ENCODE results near the gene ELL. TPM values are rescaled to one million over a fixed set of nuclear protein-coding genes. Genes with fewer than 3 reads are reported as not detected.

The ELL gene
- total and polyA plus RNA-seq, 8 donors: 4.1 to 88.7 (median 11.2) TPM

DNA sequence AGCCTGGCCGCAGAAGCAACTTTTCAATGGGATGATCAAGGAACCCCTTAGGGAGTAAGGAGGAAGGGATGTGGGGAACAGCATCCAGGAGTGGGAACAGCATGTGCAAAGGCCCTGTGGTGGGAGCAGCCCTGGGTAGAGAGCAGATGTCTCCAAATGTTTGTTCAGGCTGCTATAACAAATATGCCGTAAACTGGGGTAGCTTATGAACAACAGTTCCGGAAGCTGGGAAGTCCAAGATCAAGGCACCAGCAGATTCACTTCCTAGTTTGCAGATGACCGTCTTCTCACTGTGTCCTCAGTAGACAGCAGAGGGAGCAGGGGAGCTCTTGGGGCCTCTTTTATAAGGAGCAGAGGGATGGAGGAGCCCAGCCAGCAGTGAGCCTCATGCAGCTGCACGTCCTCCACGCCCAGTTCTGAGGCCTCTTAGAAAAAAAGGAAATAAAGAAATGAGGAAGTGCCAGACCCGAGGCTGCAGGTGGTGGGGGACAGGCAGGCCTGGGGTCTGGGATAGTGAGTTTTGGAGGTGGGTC, 120.2 kb downstream of the ELL start:
- Histone ChIP-seq H3K9me3 (no peaks in the 10 kb centered on the region), H3K36me3 (no peaks in the 10 kb centered on the region), H3K27ac (peak overlapping the region in 3 of 5 donors; percentile 3 to 61 (median 54)), H3K4me3 (no peak overlapping the region), H3K4me1 (peaks cover 11 to 72% (median 31%) of the 10 kb centered on the region in 4 donors), H3K27me3 (peaks cover 0 to 17% (median 7%) of the 10 kb centered on the region in 3 donors)
- WGBS, 5 donors: 43 to 46% (median 45%) methylated on average over 7 of the region's 7 CpGs
- DNase-seq: peak in 1 of 2 donors; percentile 91
- intact Hi-C loops (cut with DNase I; ENCODE audit: low total_unique reads): no loop called here
- TF ChIP-seq POLR2AphosphoS5 (IDR thresholded peaks at IDR 0.05): no peak
- no peak for TF ChIP-seq POLR2A (IDR thresholded peaks at IDR 0.05)
- no peak for TF ChIP-seq EP300 (IDR thresholded peaks at IDR 0.05)
- TF ChIP-seq, protein P1, sequence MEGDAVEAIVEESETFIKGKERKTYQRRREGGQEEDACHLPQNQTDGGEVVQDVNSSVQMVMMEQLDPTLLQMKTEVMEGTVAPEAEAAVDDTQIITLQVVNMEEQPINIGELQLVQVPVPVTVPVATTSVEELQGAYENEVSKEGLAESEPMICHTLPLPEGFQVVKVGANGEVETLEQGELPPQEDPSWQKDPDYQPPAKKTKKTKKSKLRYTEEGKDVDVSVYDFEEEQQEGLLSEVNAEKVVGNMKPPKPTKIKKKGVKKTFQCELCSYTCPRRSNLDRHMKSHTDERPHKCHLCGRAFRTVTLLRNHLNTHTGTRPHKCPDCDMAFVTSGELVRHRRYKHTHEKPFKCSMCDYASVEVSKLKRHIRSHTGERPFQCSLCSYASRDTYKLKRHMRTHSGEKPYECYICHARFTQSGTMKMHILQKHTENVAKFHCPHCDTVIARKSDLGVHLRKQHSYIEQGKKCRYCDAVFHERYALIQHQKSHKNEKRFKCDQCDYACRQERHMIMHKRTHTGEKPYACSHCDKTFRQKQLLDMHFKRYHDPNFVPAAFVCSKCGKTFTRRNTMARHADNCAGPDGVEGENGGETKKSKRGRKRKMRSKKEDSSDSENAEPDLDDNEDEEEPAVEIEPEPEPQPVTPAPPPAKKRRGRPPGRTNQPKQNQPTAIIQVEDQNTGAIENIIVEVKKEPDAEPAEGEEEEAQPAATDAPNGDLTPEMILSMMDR (IDR thresholded peaks at IDR 0.05): no peak

DNA sequence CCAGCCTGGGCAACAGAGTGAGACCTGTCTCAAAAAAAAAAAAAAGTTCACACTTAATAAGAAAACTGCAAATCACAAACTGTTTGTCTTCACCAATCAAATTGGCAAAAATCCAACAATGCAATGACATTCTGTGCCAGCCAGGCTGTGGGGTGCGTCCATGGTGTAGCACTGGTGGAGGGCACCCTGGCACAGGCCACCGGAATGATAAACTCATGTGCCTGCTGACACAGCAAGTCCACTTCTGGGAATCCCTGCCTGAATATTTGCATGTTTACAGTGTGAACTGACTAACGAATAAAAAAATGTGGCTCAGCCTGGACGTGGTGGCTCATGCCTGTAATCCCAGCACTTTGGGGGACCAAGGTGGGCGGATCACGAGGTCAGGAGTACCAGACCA, 122.9 kb downstream of the ELL start:
- intact Hi-C loops (cut with DNase I; ENCODE audit: low total_unique reads): loop anchor here (10.0 kb wide), 1 partner anchor 54 kb away; the partner anchor contains the start of gene PGPEP1
- no peak for TF ChIP-seq POLR2A (IDR thresholded peaks at IDR 0.05)
- TF ChIP-seq EP300 (IDR thresholded peaks at IDR 0.05): no peak
- peak; percentile 26 to 92 (median 51) for TF ChIP-seq POLR2AphosphoS5 (IDR thresholded peaks at IDR 0.05)
- TF ChIP-seq, protein P1 (IDR thresholded peaks at IDR 0.05): peak in 1 of 7 experiments; percentile 15

DNA sequence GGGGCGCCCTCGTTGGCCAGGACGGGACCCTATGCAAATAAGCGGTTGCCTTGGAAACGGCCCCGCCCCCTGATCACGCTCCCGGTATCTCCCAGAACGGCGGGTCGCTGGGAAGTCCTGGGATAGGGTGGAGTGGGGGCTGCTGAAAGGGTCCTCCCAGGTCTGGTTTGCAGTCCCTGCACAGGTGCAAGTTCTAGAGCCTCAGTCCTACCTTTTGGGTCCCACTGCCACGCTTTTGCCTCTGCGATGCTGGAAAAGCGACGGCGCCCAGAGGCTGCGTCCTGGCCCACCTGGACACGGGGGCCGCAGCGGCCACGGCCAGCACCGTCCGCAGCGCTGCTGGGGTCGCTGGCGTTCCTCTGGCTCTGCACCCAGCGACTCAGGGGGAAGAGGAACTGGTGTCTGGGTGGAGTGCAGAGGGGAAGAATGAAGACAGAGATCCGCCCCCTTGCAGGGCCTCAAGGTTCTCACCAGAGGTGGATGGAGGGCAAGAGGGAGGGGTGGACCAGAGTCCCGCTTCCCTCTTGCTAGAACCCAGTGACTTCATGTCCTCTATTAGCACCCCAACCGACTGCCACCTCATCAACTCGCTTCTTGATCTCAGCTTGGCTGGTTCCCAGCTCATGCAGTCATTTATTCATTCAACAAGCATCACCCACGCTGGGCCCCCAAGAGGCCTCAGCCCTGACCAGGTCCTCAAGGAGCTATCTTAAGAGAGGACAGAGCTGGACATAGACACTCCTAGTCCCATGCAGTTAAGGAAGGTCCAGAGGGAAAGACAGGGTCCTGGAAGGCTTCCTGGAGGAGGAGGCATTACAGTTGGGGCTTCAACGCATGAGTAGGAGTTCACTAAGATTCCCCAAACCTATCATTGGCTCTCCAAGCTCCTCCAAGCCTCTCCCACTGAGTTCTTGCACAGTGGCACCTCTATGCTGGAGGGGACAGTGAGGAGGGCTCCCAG, 124.3 kb downstream of the ELL start, which contains the start of gene LRRC25:
TSS of gene LRRC25 (minus strand) at position 381 of the 961 bp plus-strand sequence. CDS start 659 bp downstream, outside the sequence.
- H3K9me3 ChIP-seq: no peaks in the 10 kb centered on the region
- no peak for TF ChIP-seq EP300 (IDR thresholded peaks at IDR 0.05)
- peak in 1 of 3 donors; percentile 20 for TF ChIP-seq POLR2AphosphoS5 (IDR thresholded peaks at IDR 0.05)
- TF ChIP-seq POLR2A (IDR thresholded peaks at IDR 0.05): no peak
- intact Hi-C loops (cut with DNase I; ENCODE audit: low total_unique reads): loop anchor here (10.0 kb wide), 1 partner anchor 53 kb away; the partner anchor contains the start of gene PGPEP1
- H3K4me3 ChIP-seq: peak within 1 kb of the TSS; percentile 12 to 45 (median 35)
- DNase-seq: peak in 1 of 2 donors; percentile 66
- H3K4me1 ChIP-seq: peaks cover 17 to 83% (median 48%) of the 10 kb centered on the region in 4 donors
- no peaks in the 10 kb centered on the region for H3K36me3 ChIP-seq
- H3K27me3 ChIP-seq: peaks cover 0 to 25% (median 7%) of the 10 kb centered on the region in 3 donors
- WGBS, 5 donors: 15 to 21% (median 17%) methylated on average over 27 to 33 of the region's 33 CpGs
- peak within 1 kb of the TSS in 4 of 5 donors; percentile 8 to 61 (median 42) for H3K27ac ChIP-seq

More for the DNA sequence above, 122.9 kb downstream of the ELL start:
- Histone ChIP-seq H3K27ac (peak overlapping the region in 4 of 5 donors; percentile 24 to 65 (median 62)), H3K4me3 (no peak overlapping the region), H3K36me3 (no peaks in the 10 kb centered on the region), H3K9me3 (no peaks in the 10 kb centered on the region), H3K4me1 (peaks cover 11 to 82% (median 37%) of the 10 kb centered on the region in 4 donors), H3K27me3 (peaks cover 0 to 25% (median 7%) of the 10 kb centered on the region in 3 donors)
- WGBS, 5 donors: 13 to 23% (median 17%) methylated on average over 6 of the region's 6 CpGs
- peak; percentile 56 to 87 for DNase-seq

DNA sequence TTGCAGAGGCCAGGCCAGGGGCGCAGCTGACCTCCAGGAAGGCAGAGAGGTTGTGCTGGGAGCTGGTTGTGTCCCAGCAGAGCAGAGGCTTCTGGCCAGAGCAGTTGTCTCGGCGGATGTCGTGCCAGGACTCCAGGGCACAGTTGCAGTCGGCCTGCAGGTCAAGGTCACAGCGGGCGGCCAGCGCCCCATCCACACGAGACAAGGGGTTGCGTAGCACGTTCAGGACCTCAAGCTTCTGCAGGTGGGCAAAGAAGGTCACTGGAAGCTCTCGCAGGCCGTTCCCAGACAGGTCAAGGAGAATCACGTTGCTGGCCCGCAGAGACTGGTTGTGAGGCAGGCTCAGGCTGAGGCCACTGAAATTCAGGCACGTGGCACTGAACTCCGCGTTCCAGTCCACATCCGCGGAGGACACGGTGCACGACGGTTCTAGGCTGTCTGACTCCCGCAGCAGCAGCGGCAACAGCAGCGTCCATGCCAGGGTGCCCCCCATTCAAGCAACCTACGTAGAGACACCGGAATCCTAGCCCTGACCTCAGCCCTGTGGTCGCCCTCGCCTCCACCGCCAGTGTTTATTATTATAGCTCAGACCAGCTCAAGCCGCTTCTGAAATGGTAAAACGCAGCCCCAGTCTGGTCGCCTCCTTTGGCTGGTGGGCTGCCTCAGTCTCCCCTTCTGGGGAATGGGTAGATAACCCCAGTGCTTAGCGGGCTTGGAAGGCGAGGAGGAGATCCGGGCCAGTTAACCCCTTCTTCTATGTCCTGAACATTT, 125.2 kb downstream of the ELL start:
- H3K27me3 ChIP-seq: peaks cover 0 to 25% (median 7%) of the 10 kb centered on the region in 3 donors
- intact Hi-C loops (cut with DNase I; ENCODE audit: low total_unique reads): loop anchor here (10.0 kb wide), 1 partner anchor 52 kb away; the partner anchor contains the start of gene PGPEP1
- 33 to 66% (median 58%) methylated on average over 16 to 37 of the region's 37 CpGs for WGBS, 5 donors
- H3K36me3 ChIP-seq: no peaks in the 10 kb centered on the region
- peaks cover 18 to 82% (median 50%) of the 10 kb centered on the region in 4 donors for H3K4me1 ChIP-seq
- H3K27ac ChIP-seq: peak overlapping the region in 3 of 5 donors; percentile 8 to 61 (median 60)
- H3K4me3 ChIP-seq: peak overlapping the region; percentile 12 to 45 (median 35)
- TF ChIP-seq EP300 (IDR thresholded peaks at IDR 0.05): no peak
- no peak for TF ChIP-seq POLR2AphosphoS5 (IDR thresholded peaks at IDR 0.05)
- no peak for TF ChIP-seq POLR2A (IDR thresholded peaks at IDR 0.05)
- TF ChIP-seq, protein P1 (IDR thresholded peaks at IDR 0.05): no peak
- H3K9me3 ChIP-seq: no peaks in the 10 kb centered on the region
- DNase-seq: no peak
